ENCODE measurements around the gene SMC5.
"Not testable (repeated sequence)": the region's sequence is repeated elsewhere in the genome, so short reads cannot be mapped to it uniquely, and the experiment has no call there.

The SMC5 gene

DNA sequence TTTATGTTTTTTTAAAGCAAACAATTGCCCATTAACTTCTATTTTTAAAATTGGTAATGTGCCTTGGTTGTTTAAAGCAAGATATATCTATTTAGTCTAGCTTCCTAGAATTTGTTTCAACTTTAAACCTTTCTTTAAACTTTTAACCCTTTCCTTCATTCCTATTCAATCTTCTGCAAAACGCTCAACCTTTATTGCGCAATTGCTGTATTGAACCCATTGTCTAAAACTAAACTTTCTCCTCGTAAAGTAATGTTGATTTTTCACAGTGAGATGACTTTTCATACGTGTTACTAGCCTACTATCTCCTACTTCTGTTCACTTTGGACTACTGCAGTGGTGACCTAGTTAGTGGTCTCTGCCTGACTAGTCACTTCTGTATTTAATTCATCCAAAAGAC lies 63.3 kb downstream of the SMC5 start:
- POLR2A ChIA-PET (ENCODE audit: low non-redundant PET) = no interaction called here
- H3K27ac ChIP-seq = no peak overlapping the region
- TF ChIP-seq, protein P1, sequence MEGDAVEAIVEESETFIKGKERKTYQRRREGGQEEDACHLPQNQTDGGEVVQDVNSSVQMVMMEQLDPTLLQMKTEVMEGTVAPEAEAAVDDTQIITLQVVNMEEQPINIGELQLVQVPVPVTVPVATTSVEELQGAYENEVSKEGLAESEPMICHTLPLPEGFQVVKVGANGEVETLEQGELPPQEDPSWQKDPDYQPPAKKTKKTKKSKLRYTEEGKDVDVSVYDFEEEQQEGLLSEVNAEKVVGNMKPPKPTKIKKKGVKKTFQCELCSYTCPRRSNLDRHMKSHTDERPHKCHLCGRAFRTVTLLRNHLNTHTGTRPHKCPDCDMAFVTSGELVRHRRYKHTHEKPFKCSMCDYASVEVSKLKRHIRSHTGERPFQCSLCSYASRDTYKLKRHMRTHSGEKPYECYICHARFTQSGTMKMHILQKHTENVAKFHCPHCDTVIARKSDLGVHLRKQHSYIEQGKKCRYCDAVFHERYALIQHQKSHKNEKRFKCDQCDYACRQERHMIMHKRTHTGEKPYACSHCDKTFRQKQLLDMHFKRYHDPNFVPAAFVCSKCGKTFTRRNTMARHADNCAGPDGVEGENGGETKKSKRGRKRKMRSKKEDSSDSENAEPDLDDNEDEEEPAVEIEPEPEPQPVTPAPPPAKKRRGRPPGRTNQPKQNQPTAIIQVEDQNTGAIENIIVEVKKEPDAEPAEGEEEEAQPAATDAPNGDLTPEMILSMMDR (conservative IDR thresholded peaks at IDR 0.05; ENCODE audit: low read depth) = no peak
- CTCF ChIA-PET = no interaction called here
- DNase-seq (ENCODE audit: low spot score) = no peak

DNA sequence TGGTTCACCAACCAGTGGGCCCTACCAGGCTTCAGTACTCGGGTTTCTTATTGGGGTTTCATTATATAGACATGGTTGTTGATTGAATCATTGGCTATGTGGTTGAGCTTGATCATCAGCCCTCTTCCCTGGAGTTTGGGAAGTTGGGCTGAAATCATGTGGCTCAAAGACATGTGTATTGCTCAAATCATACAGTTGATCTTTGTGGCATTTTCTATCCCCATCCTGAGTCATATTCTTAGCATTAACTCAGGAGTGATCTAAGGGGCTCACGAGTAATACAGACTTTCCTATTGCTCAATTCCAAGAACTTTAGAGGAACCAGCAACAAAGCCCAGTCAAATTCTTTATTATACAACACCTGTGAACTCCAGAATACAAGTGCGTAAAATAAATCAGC lies 66.2 kb downstream of the SMC5 start:
- ChIA-PET CTCF (no interaction called here), POLR2A (ENCODE audit: low non-redundant PET) (no interaction called here)
- no peak for DNase-seq (ENCODE audit: low spot score)
- H3K27ac ChIP-seq = no peak overlapping the region
- TF ChIP-seq, protein P1 (conservative IDR thresholded peaks at IDR 0.05; ENCODE audit: low read depth) = no peak

DNA sequence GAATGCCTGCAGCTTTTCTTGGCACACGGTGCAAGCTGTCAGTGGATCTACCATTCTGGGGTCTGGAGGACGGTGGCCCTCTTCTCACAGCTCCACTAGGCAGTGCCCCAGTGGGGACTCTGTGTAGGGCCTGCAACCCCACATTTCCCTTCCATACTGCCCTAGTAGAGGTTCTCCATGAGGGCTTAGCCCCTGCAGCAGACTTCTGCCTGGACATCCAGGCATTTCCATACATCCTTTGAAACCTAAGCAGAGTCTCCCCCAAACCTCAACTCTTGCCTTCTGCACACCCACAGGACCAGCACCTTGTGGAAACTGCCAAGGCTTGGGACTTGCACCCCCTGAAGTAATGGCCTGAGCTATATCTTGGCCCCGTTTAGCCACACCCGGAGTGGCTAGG lies 69.8 kb downstream of the SMC5 start:
- CTCF ChIA-PET = interaction anchor here (0.6 kb wide), 1 partner anchor 11 kb away, joined by 3 read pairs; no protein-coding TSS in a partner anchor

DNA sequence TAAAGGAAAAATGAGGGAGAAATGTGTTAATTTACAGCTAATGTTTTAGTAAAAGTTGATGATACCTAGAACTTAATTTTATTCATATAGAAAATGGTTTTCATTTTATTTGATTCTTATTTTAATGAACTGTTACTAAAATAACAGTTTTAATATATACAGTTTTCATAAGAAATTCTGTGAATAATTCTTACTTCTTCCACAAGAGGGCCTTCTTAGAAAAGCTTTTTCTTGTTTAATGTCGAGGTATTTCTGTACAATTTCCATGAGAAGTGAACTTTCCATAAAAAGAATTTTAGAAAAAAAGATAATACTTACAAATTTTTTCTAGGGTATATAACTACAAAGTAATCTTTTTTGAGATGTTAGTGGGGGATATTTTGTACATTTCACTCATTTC lies 81.8 kb downstream of the SMC5 start:
- ChIA-PET CTCF (interaction anchor here (0.6 to 2.2 kb wide), 12 partner anchors 22 to 306 kb away, joined by 3 to 23 read pairs (median 3); no protein-coding TSS in a partner anchor), POLR2A (ENCODE audit: low non-redundant PET) (no interaction called here)
- TF ChIP-seq, protein P1 (conservative IDR thresholded peaks at IDR 0.05; ENCODE audit: low read depth) = peak; percentile 65
- peak; percentile 17 for DNase-seq (ENCODE audit: low spot score)
- no peak overlapping the region for H3K27ac ChIP-seq

More for the DNA sequence above, 69.8 kb downstream of the SMC5 start:
- DNase-seq (ENCODE audit: low spot score); POLR2A ChIA-PET (ENCODE audit: low non-redundant PET): not testable (repeated sequence)
- peak overlapping the region; percentile 36 for H3K27ac ChIP-seq

DNA sequence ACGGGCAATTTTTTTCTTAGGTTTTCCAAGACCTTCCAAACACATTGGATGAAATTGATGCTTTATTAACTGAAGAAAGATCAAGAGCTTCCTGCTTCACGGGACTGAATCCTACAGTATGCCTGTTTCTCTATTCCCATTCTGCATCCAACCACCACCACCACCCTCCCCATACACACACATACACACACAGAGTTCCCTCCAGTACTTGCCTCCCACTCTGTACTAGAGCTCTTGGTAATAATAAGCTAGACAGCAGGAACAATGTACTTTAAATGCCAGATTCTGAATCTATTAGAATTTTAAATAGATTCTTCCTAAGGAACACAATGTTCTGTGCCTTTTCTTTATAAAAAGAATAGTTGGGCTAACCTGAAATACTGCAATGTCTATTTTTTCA lies 88.3 kb downstream of the SMC5 start:
- TF ChIP-seq, protein P1 (conservative IDR thresholded peaks at IDR 0.05; ENCODE audit: low read depth) = no peak
- H3K27ac ChIP-seq = no peak overlapping the region
- DNase-seq (ENCODE audit: low spot score) = no peak
- ChIA-PET CTCF (interaction anchor here (0.7 kb wide), 2 partner anchors 12 to 57 kb away, joined by 3 read pairs; no protein-coding TSS in a partner anchor), POLR2A (ENCODE audit: low non-redundant PET) (no interaction called here)

DNA sequence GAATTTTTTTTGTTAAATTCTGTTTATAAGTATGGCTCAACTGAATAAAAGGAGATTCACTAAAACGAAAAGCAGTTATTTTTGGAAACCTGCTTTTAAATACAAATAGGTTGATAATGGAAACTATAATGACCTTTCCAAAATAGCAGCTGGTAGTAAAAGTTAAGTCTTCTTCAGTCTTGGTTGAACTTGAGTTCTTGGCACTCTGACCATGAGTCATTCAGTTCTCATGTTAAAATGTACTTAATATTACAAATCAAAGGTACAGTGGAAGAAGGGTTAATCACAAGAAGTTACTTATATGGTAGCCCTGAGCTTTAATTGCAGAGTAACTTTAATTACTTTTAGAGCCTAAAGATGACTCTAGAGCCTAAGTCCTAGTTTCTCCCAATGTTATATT lies 93.6 kb downstream of the SMC5 start:
- no peak for DNase-seq (ENCODE audit: low spot score)
- TF ChIP-seq, protein P1 (conservative IDR thresholded peaks at IDR 0.05; ENCODE audit: low read depth) = no peak
- ChIA-PET POLR2A (ENCODE audit: low non-redundant PET) (no interaction called here), CTCF (interaction anchor here (0.6 to 1.1 kb wide), 2 partner anchors 13 to 250 kb away, joined by 7 read pairs; no protein-coding TSS in a partner anchor)
- H3K27ac ChIP-seq = no peak overlapping the region

DNA sequence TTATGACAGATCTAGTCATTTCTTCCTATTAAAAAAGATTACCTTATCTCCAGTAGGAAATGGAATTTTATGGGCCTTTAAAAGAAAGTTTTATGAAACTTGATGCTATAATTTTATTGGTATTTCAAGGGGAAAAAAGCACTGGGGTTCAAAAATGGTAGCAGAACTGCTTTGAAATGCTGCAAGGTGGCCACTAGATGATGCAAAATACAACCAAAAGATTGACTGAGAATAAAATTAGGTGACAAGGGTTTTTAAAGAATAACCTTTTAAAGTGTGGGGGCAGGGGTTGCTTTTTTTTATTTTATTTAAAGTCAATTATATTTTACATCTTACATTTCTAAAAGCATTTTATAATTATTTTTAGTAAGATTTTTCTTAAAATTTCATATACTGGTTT lies 94.0 kb downstream of the SMC5 start:
- DNase-seq (ENCODE audit: low spot score) = no peak
- no peak overlapping the region for H3K27ac ChIP-seq
- ChIA-PET CTCF (interaction anchor here (0.6 to 1.1 kb wide), 2 partner anchors 14 to 250 kb away, joined by 7 read pairs; no protein-coding TSS in a partner anchor), POLR2A (ENCODE audit: low non-redundant PET) (no interaction called here)
- TF ChIP-seq, protein P1 (conservative IDR thresholded peaks at IDR 0.05; ENCODE audit: low read depth) = peak; percentile 56

Data from RWPE1 (cell line).